MM.1S (cell line): ENCODE measurements around the gene SYNE4.

Experiments
- EZH2phosphoT487 ChIP-seq: fragments of 300-600 bp; sonication (generic); IDR thresholded peaks from 2 replicates; pipeline ENCODE4 v1.6.1; 2018; ENCODE audit warnings: antibody characterized with exemption, low read length
- TF ChIP-seq, protein P1 (sequence below): fragments of 300-600 bp; sonication (generic); IDR thresholded peaks from 2 replicates; pipeline ENCODE4 v1.5.1; 2016; ENCODE audit warnings: antibody characterized with exemption, low read length, mixed read lengths

GRCh38 chr19:36051236-36051635 is 42.6 kb upstream of the SYNE4 start:
- TF ChIP-seq, protein P1, sequence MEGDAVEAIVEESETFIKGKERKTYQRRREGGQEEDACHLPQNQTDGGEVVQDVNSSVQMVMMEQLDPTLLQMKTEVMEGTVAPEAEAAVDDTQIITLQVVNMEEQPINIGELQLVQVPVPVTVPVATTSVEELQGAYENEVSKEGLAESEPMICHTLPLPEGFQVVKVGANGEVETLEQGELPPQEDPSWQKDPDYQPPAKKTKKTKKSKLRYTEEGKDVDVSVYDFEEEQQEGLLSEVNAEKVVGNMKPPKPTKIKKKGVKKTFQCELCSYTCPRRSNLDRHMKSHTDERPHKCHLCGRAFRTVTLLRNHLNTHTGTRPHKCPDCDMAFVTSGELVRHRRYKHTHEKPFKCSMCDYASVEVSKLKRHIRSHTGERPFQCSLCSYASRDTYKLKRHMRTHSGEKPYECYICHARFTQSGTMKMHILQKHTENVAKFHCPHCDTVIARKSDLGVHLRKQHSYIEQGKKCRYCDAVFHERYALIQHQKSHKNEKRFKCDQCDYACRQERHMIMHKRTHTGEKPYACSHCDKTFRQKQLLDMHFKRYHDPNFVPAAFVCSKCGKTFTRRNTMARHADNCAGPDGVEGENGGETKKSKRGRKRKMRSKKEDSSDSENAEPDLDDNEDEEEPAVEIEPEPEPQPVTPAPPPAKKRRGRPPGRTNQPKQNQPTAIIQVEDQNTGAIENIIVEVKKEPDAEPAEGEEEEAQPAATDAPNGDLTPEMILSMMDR, result no peak; the same call in 1 of the 2 replicates
- no peak for TF ChIP-seq EZH2phosphoT487
